D721Med (cell line): ENCODE measurements around the gene QRICH1.

ENCODE experiments used
- DNase-seq: peaks from one replicate; pipeline ENCODE4 v3.0.0; 2011; ENCODE audit warnings: low spot score; ENCODE audit not compliant: insufficient read length
- FAIRE-seq: peaks from 2 replicates; lab custom pipeline; 2011; peaks lifted over from hg19 to GRCh38; lab: Jason Lieb, UNC
- CTCF ChIP-seq: IDR thresholded peaks from 2 replicates; pipeline ENCODE4 v1.5.1; 2012; ENCODE audit warnings: mild to moderate bottlenecking, control low read depth; ENCODE audit not compliant: insufficient read depth; ENCODE audit errors: missing control alignments

The QRICH1 gene

DNA sequence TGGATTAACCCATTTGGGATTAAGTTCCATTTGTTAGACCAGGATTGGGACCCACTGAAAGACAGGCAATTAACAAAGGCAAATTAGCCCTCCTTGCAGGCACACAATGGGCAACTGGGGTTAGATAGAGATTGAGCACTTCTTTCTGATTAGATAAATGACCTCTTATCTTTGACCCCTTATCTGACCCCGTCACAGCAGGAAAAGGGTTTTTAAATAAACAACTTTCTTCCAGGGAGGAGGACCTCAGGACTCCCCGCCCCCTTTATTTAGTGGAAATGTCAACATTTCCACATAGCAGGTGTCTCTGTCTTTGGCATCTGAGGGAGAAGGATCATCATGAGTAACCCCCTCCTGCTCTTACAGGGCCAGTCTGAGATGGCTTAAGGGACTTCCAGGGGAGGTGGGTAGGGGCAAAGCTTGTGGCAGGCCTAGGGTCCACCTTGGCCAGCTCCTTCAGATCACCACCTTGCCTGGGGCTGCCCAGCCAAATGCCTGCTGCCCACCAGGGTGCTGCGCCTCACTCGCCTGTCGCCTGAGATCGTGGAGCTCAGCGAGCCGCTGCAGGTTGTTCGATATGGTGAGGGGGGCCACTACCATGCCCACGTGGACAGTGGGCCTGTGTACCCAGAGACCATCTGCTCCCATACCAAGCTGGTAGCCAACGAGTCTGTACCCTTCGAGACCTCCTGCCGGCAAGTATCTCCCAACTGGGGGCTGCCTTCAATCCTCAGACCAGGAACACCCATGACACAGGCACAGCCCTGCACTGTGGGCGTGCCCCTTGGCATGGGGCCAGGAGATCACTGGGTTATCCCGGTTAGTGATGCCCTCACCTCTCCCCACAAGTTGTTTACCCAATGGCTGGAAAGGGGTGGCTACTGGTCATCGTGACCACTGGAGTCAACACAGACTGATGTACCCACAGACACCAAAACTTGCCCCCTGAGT lies 89.2 kb downstream of the QRICH1 start:
- TF ChIP-seq CTCF, result no peak
- FAIRE-seq (no peak), DNase-seq (no peak)

GRCh38 chr3:49001155-49001554 lies 92.7 kb downstream of the QRICH1 start:
- TF ChIP-seq CTCF, result no peak
- FAIRE-seq, result no peak

GRCh38 chr3:48999085-48999858 lies 94.6 kb downstream of the QRICH1 start:
- TF ChIP-seq CTCF, result no peak
- DNase-seq (no peak), FAIRE-seq (no peak)

More at GRCh38 chr3:49001155-49001554, 92.7 kb downstream of the QRICH1 start:
- DNase-seq, result no peak

GRCh38 chr3:48997714-48998637 lies 95.9 kb downstream of the QRICH1 start:
- no peak for TF ChIP-seq CTCF

GRCh38 chr3:48997102-48997635 lies 96.7 kb downstream of the QRICH1 start:
- TF ChIP-seq CTCF, result no peak
- no peak for FAIRE-seq
- DNase-seq, result no peak

More at GRCh38 chr3:48997714-48998637, 95.9 kb downstream of the QRICH1 start:
- DNase-seq (peak; percentile 27), FAIRE-seq (no peak)

GRCh38 chr3:48996640-48997039 lies 97.2 kb downstream of the QRICH1 start:
- DNase-seq (no peak), FAIRE-seq (no peak)
- no peak for TF ChIP-seq CTCF
